GM12872 (cell line): Measurements from ENCODE around the gene RAET1L.

Source experiments
- TF ChIP-seq, protein P1 (sequence below): IDR thresholded peaks from 3 replicates; pipeline ENCODE4 v1.5.1; 2011; ENCODE audit warnings: low read depth, mild to moderate bottlenecking, low read length, moderate library complexity; ENCODE audit not compliant: insufficient read depth

The RAET1L gene, protein sequence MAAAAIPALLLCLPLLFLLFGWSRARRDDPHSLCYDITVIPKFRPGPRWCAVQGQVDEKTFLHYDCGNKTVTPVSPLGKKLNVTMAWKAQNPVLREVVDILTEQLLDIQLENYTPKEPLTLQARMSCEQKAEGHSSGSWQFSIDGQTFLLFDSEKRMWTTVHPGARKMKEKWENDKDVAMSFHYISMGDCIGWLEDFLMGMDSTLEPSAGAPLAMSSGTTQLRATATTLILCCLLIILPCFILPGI

DNA sequence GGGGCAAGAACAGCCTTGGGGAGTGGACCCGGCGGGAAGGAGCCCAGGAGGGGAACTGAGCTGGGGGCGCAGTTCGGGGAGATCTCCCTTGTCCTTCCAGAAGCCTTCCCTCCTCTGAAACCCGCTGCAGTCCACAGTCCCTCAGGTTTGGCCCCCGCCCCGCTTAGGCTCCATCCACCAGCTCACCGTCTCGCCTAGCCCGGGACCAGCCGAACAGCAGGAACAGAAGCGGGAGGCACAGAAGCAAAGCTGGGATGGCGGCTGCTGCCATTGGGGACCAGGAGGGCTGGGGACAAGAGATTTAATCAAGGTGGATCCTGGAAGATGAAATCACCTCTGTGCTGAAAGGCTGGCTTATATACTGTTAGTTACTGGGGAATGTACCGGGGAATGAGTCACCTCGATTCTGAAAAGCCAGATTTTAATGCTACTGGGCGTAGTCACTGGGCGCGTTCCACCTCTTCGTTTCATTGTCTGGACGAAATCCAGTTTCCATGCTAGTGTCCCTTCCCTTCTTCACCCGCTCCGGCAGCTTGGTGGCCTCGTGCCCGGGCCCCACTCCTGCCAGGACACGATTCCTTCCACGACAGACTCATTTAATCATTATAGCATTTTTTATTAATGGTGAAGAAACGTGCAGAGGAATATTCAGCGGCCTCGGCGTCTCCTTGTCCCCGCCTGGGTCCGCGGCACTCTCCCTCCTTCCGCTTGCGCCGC, at the start of gene RAET1L:
Gene RAET1L (minus strand): TSS at position 332 of the 717 bp plus-strand sequence. CDS start 61 bp downstream, at position 271.
- TF ChIP-seq, protein P1, sequence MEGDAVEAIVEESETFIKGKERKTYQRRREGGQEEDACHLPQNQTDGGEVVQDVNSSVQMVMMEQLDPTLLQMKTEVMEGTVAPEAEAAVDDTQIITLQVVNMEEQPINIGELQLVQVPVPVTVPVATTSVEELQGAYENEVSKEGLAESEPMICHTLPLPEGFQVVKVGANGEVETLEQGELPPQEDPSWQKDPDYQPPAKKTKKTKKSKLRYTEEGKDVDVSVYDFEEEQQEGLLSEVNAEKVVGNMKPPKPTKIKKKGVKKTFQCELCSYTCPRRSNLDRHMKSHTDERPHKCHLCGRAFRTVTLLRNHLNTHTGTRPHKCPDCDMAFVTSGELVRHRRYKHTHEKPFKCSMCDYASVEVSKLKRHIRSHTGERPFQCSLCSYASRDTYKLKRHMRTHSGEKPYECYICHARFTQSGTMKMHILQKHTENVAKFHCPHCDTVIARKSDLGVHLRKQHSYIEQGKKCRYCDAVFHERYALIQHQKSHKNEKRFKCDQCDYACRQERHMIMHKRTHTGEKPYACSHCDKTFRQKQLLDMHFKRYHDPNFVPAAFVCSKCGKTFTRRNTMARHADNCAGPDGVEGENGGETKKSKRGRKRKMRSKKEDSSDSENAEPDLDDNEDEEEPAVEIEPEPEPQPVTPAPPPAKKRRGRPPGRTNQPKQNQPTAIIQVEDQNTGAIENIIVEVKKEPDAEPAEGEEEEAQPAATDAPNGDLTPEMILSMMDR: no peak

DNA sequence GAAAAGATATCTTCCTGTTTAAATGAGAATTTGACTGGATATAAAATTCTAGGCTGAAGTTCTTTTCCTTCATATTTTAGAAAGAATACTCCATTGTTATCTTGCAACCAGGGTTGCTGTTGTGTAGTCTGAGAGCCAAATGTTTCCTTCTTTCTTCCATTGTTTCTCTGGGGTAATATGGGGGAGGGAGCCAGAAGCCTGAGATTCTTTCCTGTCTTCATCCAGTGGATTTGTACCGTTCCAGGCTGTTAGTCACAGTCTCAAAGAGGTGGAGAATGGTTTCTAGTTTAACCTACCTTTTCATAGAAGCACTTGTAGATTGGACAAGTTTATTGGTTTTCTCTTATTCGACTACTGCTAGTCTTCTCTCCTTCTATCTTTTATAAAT, 49.7 kb upstream of the RAET1L start:
- TF ChIP-seq, protein P1: no peak

DNA sequence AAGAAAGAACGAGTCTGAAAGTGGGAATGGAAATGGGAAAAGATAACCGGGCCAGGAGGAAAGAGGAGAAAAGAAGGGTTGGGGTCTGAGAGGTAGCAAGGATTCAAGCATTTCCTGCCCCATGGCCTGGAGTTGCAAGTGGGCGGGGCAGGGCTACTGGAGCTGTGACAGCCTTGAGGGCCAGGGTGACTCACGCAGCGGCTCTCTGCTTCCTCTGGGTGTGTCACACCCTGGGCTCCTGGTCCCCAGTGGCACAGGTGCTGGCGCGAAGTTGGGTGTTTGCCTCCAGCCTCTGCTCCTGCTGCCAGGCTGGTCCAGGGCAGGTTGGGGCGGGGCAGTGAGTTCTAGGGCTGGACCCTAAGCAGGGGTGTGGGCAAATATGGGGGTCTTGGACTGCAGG, 46.9 kb upstream of the RAET1L start:
- TF ChIP-seq, protein P1: no peak

DNA sequence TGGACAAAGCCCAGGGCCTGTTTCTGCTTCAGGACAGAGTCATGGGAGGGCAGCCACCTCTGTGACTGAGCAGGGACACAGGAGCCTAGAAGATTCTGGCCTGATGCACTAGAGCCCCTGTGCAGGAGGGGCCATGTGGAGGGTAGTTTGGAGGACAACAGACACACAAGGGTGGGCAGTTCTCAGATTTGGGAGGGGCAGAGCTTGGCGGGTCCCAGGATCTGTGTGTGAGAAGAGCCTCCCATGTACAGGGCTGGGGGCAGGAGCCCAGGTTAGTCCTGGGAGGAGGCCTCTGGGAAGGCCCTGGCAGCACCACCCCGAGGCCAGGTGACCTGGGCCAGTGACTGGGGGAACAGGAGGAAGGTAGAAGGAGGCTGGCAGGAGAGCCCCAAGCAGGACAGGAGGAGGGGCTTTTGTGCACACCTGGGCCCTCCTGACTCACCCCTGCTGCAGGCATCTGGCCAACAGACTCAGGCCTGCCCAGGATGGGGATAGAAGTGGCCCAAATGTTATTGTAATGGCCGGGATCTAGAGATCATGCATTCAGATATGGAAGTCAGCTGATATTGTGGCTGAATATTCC, 45.0 kb upstream of the RAET1L start:
- TF ChIP-seq, protein P1: no peak

DNA sequence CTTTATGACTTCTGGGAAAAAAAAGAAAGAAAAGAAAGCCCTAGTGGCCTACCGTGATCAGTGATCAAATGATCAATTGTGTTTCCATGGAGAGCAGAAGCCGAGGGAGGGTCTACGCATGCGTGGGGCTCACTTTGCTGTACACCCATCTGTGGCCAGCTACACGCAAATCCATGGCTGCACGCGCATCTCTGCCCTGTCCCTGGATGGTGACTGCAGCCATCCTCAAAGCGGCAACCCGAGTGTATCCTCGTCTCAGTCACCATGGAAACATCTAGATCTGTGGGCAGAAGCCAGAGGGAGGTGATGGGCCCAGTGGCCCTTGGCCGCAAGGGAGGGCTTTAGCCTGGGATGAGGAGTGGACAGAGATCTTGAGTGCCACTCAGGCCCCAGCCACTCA, 44.4 kb upstream of the RAET1L start:
- TF ChIP-seq, protein P1: no peak

DNA sequence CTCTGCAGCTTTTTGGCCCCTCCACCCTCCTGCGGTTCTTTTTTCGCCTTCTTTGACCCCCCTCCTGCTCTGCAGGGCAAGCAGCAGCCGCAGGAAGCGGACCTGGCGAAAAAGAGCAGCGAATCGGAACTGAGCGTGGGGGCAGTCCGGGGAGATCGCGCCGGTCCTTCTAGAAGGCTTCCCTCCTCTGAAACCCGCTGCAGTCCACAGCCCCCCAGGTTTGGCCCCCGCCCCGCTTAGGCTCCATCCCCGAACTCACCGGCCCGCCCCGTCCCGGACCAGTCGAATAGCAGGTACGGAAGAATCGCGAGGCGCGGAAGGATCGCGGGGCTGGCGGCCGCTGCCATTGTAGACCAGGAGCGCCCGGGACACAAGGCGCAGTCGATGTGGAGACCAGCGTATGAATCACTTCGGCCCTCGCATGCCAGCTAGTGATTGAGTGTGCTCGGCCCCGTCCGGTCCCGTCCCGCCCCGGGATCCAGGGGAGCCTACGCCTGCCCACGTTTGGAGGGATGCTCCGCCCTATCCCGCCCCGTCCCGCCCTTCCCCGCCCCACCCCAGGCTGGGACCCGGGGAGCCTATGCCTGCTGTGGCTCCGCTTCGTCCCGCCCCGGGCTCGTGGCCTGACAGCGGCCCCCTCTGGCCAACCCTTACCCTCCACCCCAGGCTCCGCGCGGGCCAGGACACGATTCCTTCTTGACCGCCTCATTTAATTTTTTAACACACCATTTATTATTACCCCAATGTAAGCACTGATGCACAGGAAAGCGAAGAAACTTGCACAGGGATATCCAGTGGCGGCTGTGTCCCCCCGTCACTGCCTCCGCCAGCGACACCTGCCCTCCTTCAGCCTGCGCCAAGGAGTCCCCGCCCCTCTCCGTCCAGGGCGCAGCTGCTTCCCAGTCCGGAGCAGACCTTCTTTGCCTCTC, 43.7 kb upstream of the RAET1L start, which contains the start of gene ULBP3:
Gene ULBP3 (minus strand): TSS at position 402 of the 929 bp plus-strand sequence. CDS start 55 bp downstream, at position 347.
- TF ChIP-seq, protein P1: peak; percentile 46; the same call in 2 of the 3 replicates
